ENCODE results near the gene ATAD1. TPM values are rescaled to one million over a fixed set of nuclear protein-coding genes. Genes with fewer than 3 reads are reported as not detected.

The ATAD1 gene
- total RNA-seq, 1 donor from 2014 or later, result 50.1 TPM

DNA sequence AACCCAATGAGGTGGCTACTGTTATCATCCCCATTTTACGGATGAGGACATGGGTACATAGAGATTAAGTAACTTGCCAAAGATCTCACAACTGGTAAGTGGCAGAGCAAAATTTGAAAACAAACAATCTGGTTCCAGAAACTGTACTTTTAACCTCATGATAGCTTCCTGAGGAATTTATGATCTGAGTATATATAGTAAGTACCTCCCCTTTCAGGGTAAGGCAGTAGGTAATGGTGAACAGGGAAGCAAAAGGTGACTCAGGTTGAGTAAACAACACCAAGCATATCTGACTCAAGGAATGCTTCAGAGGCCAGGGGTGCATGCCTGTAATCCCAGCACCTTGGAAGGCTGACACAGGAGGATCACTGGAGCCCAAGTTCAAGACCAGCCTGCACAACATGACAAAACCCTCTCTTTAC is 24.2 kb upstream of the ATAD1 start:
- TF ChIP-seq, protein P1, sequence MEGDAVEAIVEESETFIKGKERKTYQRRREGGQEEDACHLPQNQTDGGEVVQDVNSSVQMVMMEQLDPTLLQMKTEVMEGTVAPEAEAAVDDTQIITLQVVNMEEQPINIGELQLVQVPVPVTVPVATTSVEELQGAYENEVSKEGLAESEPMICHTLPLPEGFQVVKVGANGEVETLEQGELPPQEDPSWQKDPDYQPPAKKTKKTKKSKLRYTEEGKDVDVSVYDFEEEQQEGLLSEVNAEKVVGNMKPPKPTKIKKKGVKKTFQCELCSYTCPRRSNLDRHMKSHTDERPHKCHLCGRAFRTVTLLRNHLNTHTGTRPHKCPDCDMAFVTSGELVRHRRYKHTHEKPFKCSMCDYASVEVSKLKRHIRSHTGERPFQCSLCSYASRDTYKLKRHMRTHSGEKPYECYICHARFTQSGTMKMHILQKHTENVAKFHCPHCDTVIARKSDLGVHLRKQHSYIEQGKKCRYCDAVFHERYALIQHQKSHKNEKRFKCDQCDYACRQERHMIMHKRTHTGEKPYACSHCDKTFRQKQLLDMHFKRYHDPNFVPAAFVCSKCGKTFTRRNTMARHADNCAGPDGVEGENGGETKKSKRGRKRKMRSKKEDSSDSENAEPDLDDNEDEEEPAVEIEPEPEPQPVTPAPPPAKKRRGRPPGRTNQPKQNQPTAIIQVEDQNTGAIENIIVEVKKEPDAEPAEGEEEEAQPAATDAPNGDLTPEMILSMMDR (conservative IDR thresholded peaks at IDR 0.05), result no peak
- H3K27ac Mint-ChIP-seq, result peak overlapping the region; percentile 95
- peaks cover 5% of the 10 kb centered on the region for H3K9me3 Mint-ChIP-seq

DNA sequence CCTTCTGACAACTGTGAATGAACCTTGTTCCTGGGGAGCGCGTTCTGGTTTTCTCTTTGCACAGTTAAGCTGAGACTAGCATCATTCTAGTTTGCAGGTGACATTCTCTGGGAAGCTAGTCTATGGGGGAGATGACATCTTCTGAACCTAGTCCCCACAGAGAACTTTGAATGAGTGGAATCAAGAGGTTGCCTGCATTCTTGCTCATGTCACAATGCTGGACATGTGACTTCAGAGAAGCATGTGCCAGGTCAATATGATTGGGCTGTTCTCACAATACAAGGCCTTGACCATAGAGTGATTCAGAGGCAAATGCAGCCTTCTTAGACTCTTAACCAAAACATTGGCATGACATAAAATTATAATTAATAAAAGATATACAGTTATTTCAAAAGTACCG is 23.2 kb upstream of the ATAD1 start:
- peaks cover 9% of the 10 kb centered on the region for H3K4me1 Mint-ChIP-seq (ENCODE audit: unreplicated experiment)
- no peaks in the 10 kb centered on the region for H3K36me3 Mint-ChIP-seq
- no peaks in the 10 kb centered on the region for H3K27me3 Mint-ChIP-seq
- no peak overlapping the region for H3K27ac Mint-ChIP-seq
- TF ChIP-seq, protein P1 (conservative IDR thresholded peaks at IDR 0.05), result no peak
- DNase-seq (ENCODE audit: extremely low spot score, unreplicated experiment), result no peak
- H3K9me3 Mint-ChIP-seq, result peaks cover 11% of the 10 kb centered on the region
- H3K4me3 Mint-ChIP-seq, result no peak overlapping the region

More for the DNA sequence above, 24.2 kb upstream of the ATAD1 start:
- Mint-ChIP-seq H3K4me1 (ENCODE audit: unreplicated experiment) (peaks cover 9% of the 10 kb centered on the region), H3K4me3 (no peak overlapping the region), H3K27me3 (no peaks in the 10 kb centered on the region), H3K36me3 (no peaks in the 10 kb centered on the region)
- no peak for DNase-seq (ENCODE audit: extremely low spot score, unreplicated experiment)

DNA sequence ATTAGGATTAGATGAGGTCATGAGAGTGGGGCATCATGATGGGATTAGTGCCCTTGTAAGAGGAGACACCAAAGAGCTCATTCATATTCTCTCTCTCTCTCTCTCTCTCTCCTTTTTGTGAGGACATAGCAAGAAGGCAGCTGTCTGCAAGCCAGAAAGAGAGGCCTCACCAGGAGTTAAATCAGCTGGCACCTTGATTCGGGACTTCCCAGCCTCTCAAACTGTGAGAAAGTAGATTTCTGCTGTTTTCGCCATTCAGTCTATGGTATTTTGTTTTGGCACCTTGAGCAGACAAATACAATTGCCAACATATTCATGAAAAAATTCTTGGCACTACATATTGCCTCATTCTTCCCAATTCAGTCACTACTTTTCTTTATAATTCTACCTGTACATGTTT is 20.6 kb upstream of the ATAD1 start:
- Mint-ChIP-seq H3K9me3 (peaks cover 12% of the 10 kb centered on the region), H3K4me3 (no peak overlapping the region), H3K27ac (no peak overlapping the region), H3K4me1 (ENCODE audit: unreplicated experiment) (peaks cover 9% of the 10 kb centered on the region), H3K27me3 (no peaks in the 10 kb centered on the region), H3K36me3 (no peaks in the 10 kb centered on the region)
- no peak for DNase-seq (ENCODE audit: extremely low spot score, unreplicated experiment)
- TF ChIP-seq, protein P1 (conservative IDR thresholded peaks at IDR 0.05), result no peak

DNA sequence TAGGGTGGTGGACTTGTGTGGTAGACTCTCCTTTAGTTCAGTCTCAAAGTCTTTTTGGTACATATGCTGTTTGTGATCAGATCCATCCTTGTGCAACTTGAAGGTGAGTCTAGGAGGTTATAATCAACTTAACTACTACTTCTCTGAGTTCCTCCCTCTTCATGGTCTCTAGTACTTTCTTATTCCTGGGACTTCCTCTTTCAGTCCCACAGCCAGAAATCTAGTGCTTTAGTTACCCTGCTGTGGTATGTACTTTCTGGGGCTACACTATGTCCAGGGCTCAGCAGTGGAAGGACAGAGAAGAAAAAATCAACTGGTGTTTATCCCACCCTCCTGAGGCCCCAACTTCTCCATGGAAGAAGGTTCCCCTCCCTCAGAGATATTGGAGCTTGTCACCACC is 19.4 kb upstream of the ATAD1 start:
- H3K36me3 Mint-ChIP-seq, result no peaks in the 10 kb centered on the region
- H3K27me3 Mint-ChIP-seq, result no peaks in the 10 kb centered on the region
- H3K4me1 Mint-ChIP-seq (ENCODE audit: unreplicated experiment), result peaks cover 3% of the 10 kb centered on the region
- DNase-seq (ENCODE audit: extremely low spot score, unreplicated experiment), result no peak
- H3K27ac Mint-ChIP-seq, result no peak overlapping the region
- no peak overlapping the region for H3K4me3 Mint-ChIP-seq
- peaks cover 7% of the 10 kb centered on the region for H3K9me3 Mint-ChIP-seq
- TF ChIP-seq, protein P1 (conservative IDR thresholded peaks at IDR 0.05), result no peak

DNA sequence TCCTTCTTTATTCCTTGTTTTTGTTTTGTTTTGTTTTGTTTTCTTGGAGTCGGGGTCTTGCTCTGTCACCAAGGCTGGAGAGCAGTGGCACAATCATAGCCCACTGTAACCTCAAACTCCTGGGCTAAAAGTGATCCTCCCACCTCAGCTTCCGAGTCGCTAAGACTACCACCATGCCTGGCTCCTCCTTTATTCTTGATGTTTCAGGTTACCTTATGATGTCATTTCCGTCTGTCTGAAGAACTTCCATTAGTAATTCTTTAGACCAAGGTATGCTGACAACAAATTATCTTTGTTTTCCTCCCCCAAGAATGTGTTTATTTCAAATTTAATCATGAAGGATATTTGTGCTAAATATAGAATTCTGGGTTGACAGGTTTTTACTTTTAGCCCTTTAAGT is 18.1 kb upstream of the ATAD1 start:
- Mint-ChIP-seq H3K9me3 (peaks cover 7% of the 10 kb centered on the region), H3K36me3 (no peaks in the 10 kb centered on the region), H3K4me3 (no peak overlapping the region), H3K27ac (no peak overlapping the region), H3K27me3 (no peaks in the 10 kb centered on the region), H3K4me1 (ENCODE audit: unreplicated experiment) (no peaks in the 10 kb centered on the region)
- TF ChIP-seq, protein P1 (conservative IDR thresholded peaks at IDR 0.05), result no peak
- no peak for DNase-seq (ENCODE audit: extremely low spot score, unreplicated experiment)

All from type B pancreatic cell (in vitro differentiated cells).